Activated T-cell treated with anti-CD3 and anti-CD28 coated beads, Interleukin-2, amount 50 U/mL, for 48 hours (primary cell): Measurements from ENCODE around the gene PTPMT1.

Experiments used
- DNase-seq, 2 experiments: peaks; one replicate each; pipeline ENCODE4 v3.0.0-alpha.2; 2020

Gene PTPMT1

DNA sequence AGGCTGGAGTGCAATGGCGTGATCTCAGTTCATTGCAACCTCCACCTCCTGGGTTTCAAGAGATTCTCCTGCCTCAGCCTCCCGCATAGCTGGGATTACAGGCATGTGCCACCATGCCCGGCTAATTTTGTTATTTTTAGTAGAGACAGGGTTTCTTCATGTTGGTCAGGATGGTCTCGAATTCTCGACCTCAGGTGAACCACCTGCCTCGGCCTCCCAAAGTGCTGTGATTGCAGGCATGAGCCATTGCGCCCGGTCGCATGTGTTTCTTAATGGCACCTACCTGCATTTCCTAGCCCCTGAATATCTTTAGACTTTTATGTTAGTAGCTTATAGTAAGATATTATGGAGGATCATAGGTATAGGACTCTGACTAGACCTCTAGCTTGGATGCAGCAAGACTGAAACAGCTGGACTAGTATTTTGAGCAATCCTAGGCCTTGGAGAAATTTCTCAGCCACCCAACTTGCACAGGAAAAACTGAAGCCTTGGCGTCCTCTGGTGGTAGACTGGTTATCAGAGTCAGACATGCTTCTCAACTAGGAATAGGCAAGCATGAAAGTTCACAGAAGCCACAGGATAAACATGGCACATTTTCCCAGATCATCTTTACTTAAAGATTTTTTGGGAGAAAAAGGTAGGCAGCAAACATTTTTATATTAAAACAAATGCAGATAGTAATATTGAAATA is 51.5 kb downstream of the PTPMT1 start:
- no peak for DNase-seq

DNA sequence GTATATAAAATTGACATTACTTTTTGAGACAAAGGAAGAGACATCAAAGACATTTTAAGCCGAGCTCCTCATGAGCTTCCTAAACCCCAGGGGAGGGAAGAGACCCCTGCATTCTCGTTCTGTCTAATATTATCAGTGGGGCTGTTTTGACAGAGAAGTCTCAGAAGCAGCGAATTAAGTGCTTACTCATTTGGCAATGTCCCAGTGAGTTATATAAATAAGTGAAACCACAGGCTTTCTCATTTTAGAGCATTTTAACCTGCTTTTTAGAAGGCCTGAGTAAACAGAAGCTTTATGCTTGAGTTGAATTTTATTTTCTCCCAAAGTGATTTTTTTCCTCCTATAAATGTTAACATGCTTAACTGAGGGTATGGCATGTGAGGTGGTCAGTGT is 52.0 kb downstream of the PTPMT1 start:
- no peak for DNase-seq

DNA sequence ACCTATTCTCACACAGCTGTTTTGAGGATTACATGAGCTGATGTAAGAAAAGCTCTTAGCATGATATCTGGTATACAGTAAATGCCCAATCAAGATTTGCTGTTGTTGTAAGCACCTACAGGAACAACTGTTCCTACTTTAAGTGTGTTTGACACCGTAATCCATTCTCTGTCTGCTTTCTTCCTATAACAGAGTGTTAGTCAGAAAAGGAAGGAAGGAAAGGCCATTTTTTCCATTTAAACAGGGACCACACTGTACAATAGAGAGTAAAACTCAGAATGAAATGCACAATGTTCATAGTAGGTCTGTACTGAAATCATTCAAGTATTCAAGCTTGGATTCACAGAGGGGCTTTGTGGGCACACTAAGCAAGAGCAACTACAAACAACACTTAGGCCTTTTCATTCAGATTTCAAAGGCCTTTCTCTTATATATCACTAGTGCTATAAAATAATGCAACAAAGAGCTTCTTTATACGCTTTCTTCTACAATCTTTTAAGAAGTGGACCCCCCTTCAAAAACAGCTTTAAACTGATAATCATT is 55.5 kb downstream of the PTPMT1 start:
- DNase-seq, result no peak
